ENCODE results near the gene ABCC8. TPM values are rescaled to one million over a fixed set of nuclear protein-coding genes. Genes with fewer than 3 reads are reported as not detected.

Gene ABCC8
- total RNA-seq, 6 experiments from 2014 or later: not detected

GRCh38 chr11:17383461-17383860 lies 93.2 kb downstream of the ABCC8 start:
- Mint-ChIP-seq H3K27me3 (ENCODE audit: insufficient read depth) (peaks cover 6% of the 10 kb centered on the region), H3K4me3 (no peak overlapping the region), H3K4me1 (ENCODE audit: low read depth) (peaks cover 47% of the 10 kb centered on the region), H3K9me3 (no peaks in the 10 kb centered on the region), H3K36me3 (ENCODE audit: low read depth) (peaks cover 2% of the 10 kb centered on the region), H3K27ac (peak overlapping the region; percentile 65)
- peak; percentile 32 for DNase-seq
- TF ChIP-seq CTCF (IDR thresholded peaks at IDR 0.05): no peak

- peak overlapping the region; percentile 46 for H3K4me3 Mint-ChIP-seq
- H3K4me1 Mint-ChIP-seq (ENCODE audit: low read depth): peaks cover 47% of the 10 kb centered on the region
- H3K36me3 Mint-ChIP-seq (ENCODE audit: low read depth): peaks cover 13% of the 10 kb centered on the region
- peak; percentile 35 for DNase-seq
- TF ChIP-seq CTCF (IDR thresholded peaks at IDR 0.05): no peak
- H3K27me3 Mint-ChIP-seq (ENCODE audit: insufficient read depth): no peaks in the 10 kb centered on the region; the same call in 1 of the 2 replicates
- no peaks in the 10 kb centered on the region for H3K9me3 Mint-ChIP-seq
- peak overlapping the region; percentile 89 for H3K27ac Mint-ChIP-seq
These were observed 94.5 kb downstream of the ABCC8 start for GRCh38 chr11:17382046-17382728.

GRCh38 chr11:17381156-17381555 lies 95.5 kb downstream of the ABCC8 start:
- Mint-ChIP-seq H3K27ac (peak overlapping the region; percentile 89), H3K9me3 (no peaks in the 10 kb centered on the region), H3K4me3 (peak overlapping the region; percentile 62), H3K36me3 (ENCODE audit: low read depth) (peaks cover 18% of the 10 kb centered on the region), H3K27me3 (ENCODE audit: insufficient read depth) (no peaks in the 10 kb centered on the region; the same call in 1 of the 2 replicates), H3K4me1 (ENCODE audit: low read depth) (peaks cover 47% of the 10 kb centered on the region)
- no peak for TF ChIP-seq CTCF (IDR thresholded peaks at IDR 0.05)
- peak; percentile 57 for DNase-seq

- H3K27me3 Mint-ChIP-seq (ENCODE audit: insufficient read depth): no peaks in the 10 kb centered on the region; the same call in 1 of the 2 replicates
- no peaks in the 10 kb centered on the region for H3K9me3 Mint-ChIP-seq
- H3K36me3 Mint-ChIP-seq (ENCODE audit: low read depth): peaks cover 26% of the 10 kb centered on the region
- DNase-seq: no peak
- peaks cover 46% of the 10 kb centered on the region for H3K4me1 Mint-ChIP-seq (ENCODE audit: low read depth)
- H3K27ac Mint-ChIP-seq: no peak overlapping the region
- no peak overlapping the region for H3K4me3 Mint-ChIP-seq
- no peak for TF ChIP-seq CTCF (IDR thresholded peaks at IDR 0.05)
These were observed 97.1 kb downstream of the ABCC8 start for GRCh38 chr11:17379383-17380180.

GRCh38 chr11:17378655-17379054 lies 98.0 kb downstream of the ABCC8 start:
- no peaks in the 10 kb centered on the region for H3K27me3 Mint-ChIP-seq (ENCODE audit: insufficient read depth)
- H3K27ac Mint-ChIP-seq: no peak overlapping the region
- TF ChIP-seq CTCF (IDR thresholded peaks at IDR 0.05): no peak
- no peak overlapping the region for H3K4me3 Mint-ChIP-seq
- DNase-seq: no peak
- peaks cover 35% of the 10 kb centered on the region for H3K36me3 Mint-ChIP-seq (ENCODE audit: low read depth)
- H3K9me3 Mint-ChIP-seq: peaks cover 2% of the 10 kb centered on the region; the same call in 1 of the 2 replicates
- peaks cover 39% of the 10 kb centered on the region for H3K4me1 Mint-ChIP-seq (ENCODE audit: low read depth)

Measured in HFFc6 (cell line).